ENCODE data around the gene PYDC2.

The PYDC2 gene

DNA sequence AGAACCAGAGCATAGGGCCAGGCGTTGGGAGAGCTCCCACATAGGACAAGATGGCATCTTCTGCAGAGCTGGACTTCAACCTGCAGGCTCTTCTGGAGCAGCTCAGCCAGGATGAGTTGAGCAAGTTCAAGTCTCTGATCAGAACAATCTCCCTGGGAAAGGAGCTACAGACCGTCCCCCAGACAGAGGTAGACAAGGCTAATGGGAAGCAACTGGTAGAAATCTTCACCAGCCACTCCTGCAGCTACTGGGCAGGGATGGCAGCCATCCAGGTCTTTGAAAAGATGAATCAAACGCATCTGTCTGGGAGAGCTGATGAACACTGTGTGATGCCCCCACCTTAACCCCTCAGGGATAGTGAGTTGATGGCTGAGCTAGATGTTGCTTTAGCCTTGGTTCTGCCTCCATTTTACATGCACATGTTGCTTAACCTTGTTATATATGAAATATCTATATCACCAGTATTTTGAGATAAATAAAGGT lies at the start of gene PYDC2:
Gene PYDC2, plus strand, starts transcription at position 51 of the 483 bp plus-strand sequence. Its CDS starts 0 bp downstream, at position 51.
- no peak for DNase-seq (ENCODE audit: low read depth, low spot score)

- DNase-seq (ENCODE audit: low read depth, low spot score) = peak; percentile 75
Observed at GRCh38 chr3:191412759-191413158, 48.2 kb upstream of the PYDC2 start.

DNA sequence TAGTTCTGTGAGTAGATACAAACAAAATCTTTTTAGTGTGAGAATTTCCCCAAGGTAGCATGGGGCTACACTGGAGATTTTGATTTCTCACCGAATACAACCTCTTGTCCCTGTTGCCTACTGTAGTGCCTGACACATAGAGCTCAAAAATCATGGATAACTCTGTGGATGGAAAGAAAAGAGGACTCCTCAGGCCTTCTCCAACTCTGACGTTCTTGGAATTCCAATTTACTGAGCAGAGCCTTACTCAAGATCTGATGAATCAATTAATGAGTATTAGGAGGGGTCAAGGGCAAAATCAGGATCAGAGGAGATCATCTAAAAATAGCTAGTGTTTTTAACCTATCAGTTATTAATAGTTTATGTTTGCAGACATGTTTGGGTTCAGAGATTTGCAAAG lies 46.7 kb upstream of the PYDC2 start:
- no peak for DNase-seq (ENCODE audit: low read depth, low spot score)

DNA sequence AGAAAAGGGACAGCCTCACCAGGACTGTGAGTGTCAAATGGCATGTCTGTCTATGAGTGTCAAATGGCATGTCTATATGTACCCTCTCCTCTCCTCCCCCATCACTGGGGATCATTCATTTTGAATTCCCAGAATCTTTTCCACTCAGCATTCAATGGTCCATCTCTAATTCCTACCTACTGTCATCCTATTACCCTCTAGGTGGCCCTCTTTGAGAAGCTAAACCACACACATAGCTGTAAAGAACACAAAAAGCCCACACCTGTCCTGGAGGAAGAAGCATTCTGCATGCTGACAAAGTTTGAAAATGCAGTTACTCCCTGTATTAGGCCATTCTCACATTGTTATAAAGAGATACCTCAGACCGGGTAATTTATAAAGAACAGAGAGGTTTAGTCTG lies 46.2 kb upstream of the PYDC2 start:
- no peak for DNase-seq (ENCODE audit: low read depth, low spot score)

- no peak for DNase-seq (ENCODE audit: low read depth, low spot score)
Observed at GRCh38 chr3:191415566-191415965, 45.4 kb upstream of the PYDC2 start.

DNA sequence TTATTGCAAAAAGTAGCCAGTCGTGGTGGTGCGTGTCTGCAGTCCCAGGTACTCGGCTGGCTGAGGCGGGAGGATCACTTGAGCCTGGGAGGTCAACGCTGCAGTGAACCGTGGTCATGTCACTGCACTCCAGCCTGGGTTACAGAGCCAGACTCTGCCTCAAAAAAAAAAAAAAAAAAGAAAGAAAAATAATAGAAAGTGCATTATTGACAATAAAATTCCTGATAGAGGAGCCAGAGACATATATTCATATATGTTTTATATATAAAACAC lies 43.6 kb upstream of the PYDC2 start:
- DNase-seq (ENCODE audit: low read depth, low spot score) = no peak

DNA sequence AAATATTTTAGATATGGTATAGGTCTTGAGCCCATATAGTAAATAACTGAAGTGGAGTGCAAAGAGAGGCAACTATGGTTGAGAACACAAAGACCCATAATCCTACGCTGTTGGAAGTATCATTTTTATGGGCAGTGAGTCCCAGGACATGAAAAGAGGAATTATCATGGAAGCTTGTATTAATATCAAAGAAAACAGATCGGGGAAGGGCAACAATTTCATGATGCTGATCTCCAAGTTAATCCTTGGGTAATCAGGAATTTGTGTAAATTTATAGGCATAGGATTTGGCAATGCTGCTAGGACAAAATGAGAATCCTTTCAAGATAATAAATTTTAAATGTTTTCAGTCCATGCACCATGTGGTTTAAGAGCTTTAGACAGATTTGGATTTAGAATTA lies 40.2 kb upstream of the PYDC2 start:
- no peak for DNase-seq (ENCODE audit: low read depth, low spot score)

- DNase-seq (ENCODE audit: low read depth, low spot score) = no peak
Observed at GRCh38 chr3:191424881-191425280, 36.1 kb upstream of the PYDC2 start.

DNA sequence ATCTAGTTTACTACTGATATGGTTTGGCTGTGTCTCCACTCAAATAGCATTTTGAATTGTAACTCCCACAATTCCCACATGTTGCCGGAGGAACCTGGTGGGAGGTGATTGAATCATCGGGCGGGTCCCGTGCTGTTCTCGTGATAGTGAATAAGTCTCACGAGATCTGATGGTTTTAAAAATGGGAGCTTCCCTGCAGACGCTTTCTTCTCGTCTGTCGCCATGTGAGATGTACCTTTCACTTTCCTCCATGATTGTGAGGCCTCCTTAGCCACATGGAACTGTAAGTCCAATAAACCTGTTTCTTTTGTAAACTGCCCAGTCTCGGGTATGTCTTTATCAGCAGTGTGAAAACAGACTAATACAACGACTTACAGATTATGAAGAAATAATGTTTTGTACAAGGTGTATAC lies 35.6 kb upstream of the PYDC2 start:
- no peak for DNase-seq (ENCODE audit: low read depth, low spot score)

GRCh38 chr3:191426311-191426710 lies 34.7 kb upstream of the PYDC2 start:
- DNase-seq (ENCODE audit: low read depth, low spot score) = no peak

GRCh38 chr3:191428177-191428576 lies 32.8 kb upstream of the PYDC2 start:
- DNase-seq (ENCODE audit: low read depth, low spot score) = no peak

GRCh38 chr3:191430103-191430502 lies 30.9 kb upstream of the PYDC2 start:
- DNase-seq (ENCODE audit: low read depth, low spot score) = no peak

DNA sequence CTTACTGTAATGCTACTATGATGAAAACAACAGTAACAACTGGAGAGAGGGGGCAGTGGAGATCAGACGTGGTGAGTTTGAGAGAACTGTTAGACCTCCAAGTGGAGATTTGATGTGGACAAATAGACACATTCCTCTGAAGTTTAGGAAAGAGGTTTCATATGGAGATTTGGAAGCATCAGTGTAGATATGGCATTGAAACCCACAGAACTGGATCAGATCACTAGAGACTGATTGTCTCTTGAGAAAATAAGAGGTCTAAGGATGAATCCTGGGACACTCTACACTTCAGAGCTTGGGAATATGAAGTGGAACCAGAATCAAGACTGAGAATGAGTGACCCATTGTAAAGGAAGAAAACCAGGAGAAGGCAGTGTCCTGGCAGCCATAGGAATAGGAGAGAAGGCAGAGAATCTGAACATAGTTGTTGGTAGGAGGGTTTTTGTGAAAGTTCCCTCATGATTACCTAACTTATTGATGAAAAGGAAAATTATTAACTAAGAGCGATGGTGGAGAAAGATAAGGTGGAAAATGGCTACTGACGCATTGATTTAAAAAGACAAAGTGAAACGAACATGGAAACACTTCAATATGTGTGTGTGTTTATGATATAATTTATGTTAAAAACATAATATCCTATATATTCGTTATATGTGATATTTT lies 29.7 kb upstream of the PYDC2 start:
- no peak for DNase-seq (ENCODE audit: low read depth, low spot score)

- DNase-seq (ENCODE audit: low read depth, low spot score) = no peak
Observed at GRCh38 chr3:191432162-191432561, 28.8 kb upstream of the PYDC2 start.

GRCh38 chr3:191434024-191434423 lies 26.9 kb upstream of the PYDC2 start:
- peak; percentile 70 for DNase-seq (ENCODE audit: low read depth, low spot score)

GRCh38 chr3:191435981-191436380 lies 25.0 kb upstream of the PYDC2 start:
- DNase-seq (ENCODE audit: low read depth, low spot score) = no peak

DNA sequence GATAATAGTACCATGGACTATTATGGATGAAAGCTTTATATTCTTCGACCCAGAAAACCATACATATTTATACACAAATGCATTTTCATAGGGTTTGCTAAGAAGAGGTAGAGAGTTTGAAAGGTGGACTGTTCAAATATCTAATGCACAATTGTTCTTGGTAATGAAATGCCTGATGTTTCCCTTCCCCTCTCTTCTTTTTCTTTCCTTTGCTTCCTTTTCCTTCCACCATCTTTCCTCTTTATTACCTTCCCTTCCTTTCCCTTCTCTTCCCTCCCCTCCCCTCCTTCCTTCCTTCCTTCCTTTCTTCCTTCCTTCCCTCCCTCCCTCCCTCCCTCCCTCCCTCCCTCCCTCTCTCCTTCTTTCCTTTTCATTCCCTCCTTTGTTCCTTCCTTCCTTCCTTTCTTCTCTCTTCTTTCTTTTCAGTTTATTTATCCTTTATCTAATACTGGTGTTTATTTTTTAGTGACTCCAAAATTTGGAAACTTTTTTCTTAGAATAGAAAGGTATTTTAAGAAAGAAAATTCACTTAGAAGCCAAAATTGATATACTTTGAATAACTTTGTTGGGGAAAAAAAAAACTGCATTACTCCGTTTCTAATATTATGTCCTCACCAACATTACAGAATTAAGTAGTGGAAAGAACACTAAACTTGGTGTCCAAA lies 22.7 kb upstream of the PYDC2 start:
- DNase-seq (ENCODE audit: low read depth, low spot score) = no peak

DNA sequence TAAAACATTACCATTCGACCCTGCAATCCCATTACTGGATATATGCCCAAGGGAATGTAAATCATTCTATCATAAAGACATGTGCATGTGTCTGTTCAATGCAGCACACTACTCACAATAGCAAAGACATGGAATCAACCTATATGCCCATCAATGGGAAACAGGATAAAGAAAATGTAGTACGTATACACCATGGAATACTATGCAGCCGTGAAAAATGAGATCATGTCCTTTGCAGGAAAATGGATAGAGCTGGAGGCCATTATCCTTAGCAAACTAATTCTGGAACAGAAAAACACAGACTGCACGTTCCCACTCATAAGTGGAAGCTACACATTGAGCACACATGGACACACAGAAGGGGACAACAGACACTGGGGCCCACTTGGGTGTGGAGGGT lies 20.4 kb upstream of the PYDC2 start:
- no peak for DNase-seq (ENCODE audit: low read depth, low spot score)

DNA sequence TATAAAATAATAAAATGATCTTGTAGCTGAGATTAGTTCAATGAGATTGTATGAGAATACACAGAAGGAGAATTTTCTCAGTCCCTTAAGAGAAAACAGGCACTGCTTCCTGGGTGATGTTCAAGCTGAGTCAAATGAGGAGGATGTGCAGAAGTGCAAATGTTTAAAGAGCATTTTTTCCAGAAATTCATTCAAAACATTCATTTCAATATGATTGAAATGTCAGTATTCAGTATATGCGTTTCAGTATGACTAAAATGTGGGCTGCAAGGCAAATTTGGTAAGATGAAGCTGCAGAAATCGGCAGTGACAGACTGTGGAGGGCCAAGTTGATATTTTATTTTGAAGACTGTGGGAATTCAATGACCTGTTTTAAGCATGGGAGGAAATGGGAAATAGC lies 19.3 kb upstream of the PYDC2 start:
- no peak for DNase-seq (ENCODE audit: low read depth, low spot score)

DNA sequence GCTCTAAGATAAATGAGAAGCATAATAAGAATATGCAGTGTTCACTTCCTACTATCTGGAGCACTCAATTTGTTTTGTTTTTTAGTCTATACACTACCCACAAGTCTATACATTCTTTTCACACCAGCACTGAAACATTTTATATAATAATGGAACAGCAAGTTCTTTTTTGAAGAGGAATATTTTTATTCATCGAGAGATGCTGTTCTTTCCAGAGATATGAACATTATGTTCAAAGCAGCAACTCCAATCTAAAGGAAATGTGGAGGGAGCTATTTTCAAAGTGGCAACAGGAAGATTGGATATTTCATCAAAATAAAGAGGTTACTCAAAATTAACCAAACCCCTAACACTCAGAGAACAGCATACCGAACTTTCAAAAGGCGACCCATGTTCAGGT lies 16.4 kb upstream of the PYDC2 start:
- no peak for DNase-seq (ENCODE audit: low read depth, low spot score)

GRCh38 chr3:191449256-191449655 lies 11.7 kb upstream of the PYDC2 start:
- DNase-seq (ENCODE audit: low read depth, low spot score) = no peak

DNA sequence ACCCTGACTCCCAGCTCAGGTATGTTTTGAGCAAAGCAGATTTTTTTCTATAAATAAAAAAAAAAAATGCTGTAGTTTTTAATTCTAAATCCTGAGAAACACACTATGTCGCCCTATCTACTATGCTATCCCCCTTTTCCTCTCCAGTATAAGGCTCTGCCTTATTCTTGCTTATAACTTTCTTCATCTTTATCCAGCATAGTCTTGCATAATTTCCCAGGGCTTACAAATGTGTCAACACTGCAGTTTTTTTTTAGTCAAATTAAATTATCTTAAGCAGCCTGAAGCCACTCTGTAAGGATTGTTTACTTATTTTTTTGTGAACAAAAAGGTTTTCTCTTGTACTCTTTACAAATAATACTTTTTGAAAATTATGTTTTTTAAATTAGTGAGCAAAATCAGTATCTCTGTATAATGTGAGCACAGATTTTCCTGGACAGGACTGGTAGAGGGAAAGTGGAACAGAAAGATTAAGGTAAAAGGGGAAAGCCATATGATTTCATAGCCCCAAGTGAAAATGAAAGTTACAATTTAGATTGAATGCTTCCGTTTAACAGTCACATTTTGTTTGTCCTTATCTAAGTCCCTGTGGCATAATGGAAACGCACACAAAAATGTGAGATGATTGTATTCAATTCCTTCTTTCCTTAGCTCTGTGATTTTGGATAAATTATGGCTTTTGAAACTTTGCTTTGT lies 5.6 kb upstream of the PYDC2 start:
- DNase-seq (ENCODE audit: low read depth, low spot score) = no peak

GRCh38 chr3:191460360-191460759 lies 603 bp upstream of the PYDC2 start:
- DNase-seq (ENCODE audit: low read depth, low spot score) = no peak
